K562 (cell line): ENCODE data around the gene NINL. TPM values are rescaled to one million over a fixed set of nuclear protein-coding genes. Genes with fewer than 3 reads are reported as not detected.
A peak's percentile ranks its signal among the peaks of the same experiment; 100 is the strongest.

Experiments used
- ATAC-seq: fragments of 200-7000 bp; cut with Tn5 transposase; 3 replicates; pipeline ENCODE4 v1.9.1; 2020; ENCODE audit warnings: moderate library complexity
- BruUV-seq: library from RNA; stranded (reverse); fragments of 400-500 nt; replicated peaks from 2 replicates; lab custom pipeline; 2021; lab: Mats Ljungman, UMichigan
- CTCF ChIA-PET: fragments of 300-600 bp; formaldehyde crosslinking; extraction: SDS; loops from one replicate; lab custom pipeline; 2021; ENCODE audit warnings: low intra/inter-chr PET ratio; lab: Yijun Ruan, JAX
- POLR2A ChIA-PET: fragments of 300-600, 350-650 bp; sonication (Branson Sonifier 250); formaldehyde crosslinking; extraction: SDS; loops from one replicate; lab custom pipeline; 2021; ENCODE audit warnings: antibody characterized with exemption, inconsistent platforms; lab: Yijun Ruan, JAX
- DNase-seq, 4 experiments: peaks; one replicate each; pipeline versions ENCODE4 v3.0.0 to v3.0.0-alpha.2; 2011 to 2018; ENCODE audit warnings: low spot score in 3 of 4, mixed read lengths in 3 of 4; ENCODE audit errors: extremely low read depth in 1 of 4
- FAIRE-seq: peaks from 2 replicates; lab custom pipeline; 2011; peaks lifted over from hg19 to GRCh38; lab: Jason Lieb, UNC
- H2AFZ ChIP-seq: 2 replicates; pipeline ENCODE4 v1.6.0; 2011; ENCODE audit warnings: low read depth, low read length, control low read depth, inconsistent platforms
- H3K27ac ChIP-seq: fragments of 200-600 bp; 3 replicates; pipeline ENCODE4 v1.8.0; 2011; ENCODE audit warnings: low read depth, mild to moderate bottlenecking, control low read depth, inconsistent platforms, low read length, moderate library complexity, mixed read lengths; ENCODE audit errors: extremely low read depth
- H3K27me3 ChIP-seq, 2 experiments: fragments of 300-600 bp in 1 of 2; 2 replicates in 1 of 2; 3 replicates in 1 of 2; pipeline versions ENCODE4 v1.6.0 to v1.8.0; 2011; ENCODE audit warnings: inconsistent platforms in 2 of 2, low read length in 2 of 2, mild to moderate bottlenecking in 1 of 2, mixed read lengths in 1 of 2, moderate library complexity in 1 of 2; ENCODE audit not compliant: control insufficient read depth in 2 of 2, insufficient read depth in 2 of 2
- H3K36me3 ChIP-seq: fragments of 300-600 bp; 3 replicates; pipeline ENCODE4 v1.8.0; 2011; ENCODE audit warnings: mild to moderate bottlenecking, low read length, inconsistent platforms; ENCODE audit not compliant: control insufficient read depth, insufficient read depth
- H3K4me1 ChIP-seq, 2 experiments: fragments of 200-600 bp in 1 of 2; replicated peaks in 1 of 2; 2 replicates in 1 of 2; 3 replicates in 1 of 2; pipeline versions ENCODE4 v1.5.1 to v1.8.0; 2011; ENCODE audit warnings: inconsistent platforms in 2 of 2, low read length in 2 of 2, mild to moderate bottlenecking in 1 of 2, mixed read lengths in 1 of 2, moderate library complexity in 1 of 2; ENCODE audit not compliant: control insufficient read depth in 2 of 2, insufficient read depth in 2 of 2
- H3K4me2 ChIP-seq: 2 replicates; pipeline ENCODE4 v1.6.1; 2011; ENCODE audit warnings: low read length, control low read depth, inconsistent platforms, mixed read lengths; ENCODE audit not compliant: insufficient read depth
- H3K4me3 ChIP-seq: fragments of 200-600 bp; sonication (generic), shearing (Covaris generic); 2 replicates; pipeline ENCODE4 v1.5.1; 2016; ENCODE audit warnings: control low read depth, inconsistent platforms
- H3K79me2 ChIP-seq: fragments of 200-600 bp; 3 replicates; pipeline ENCODE4 v1.8.0; 2011; ENCODE audit warnings: low read length, inconsistent platforms; ENCODE audit not compliant: control insufficient read depth, insufficient read depth
- H3K9ac ChIP-seq, 2 experiments: 2 replicates each; pipeline versions ENCODE4 v1.6.0 to v1.6.1; 2011; ENCODE audit warnings: low read depth in 2 of 2, low read length in 2 of 2, control low read depth in 1 of 2, inconsistent platforms in 1 of 2, mild to moderate bottlenecking in 1 of 2, mixed read lengths in 1 of 2; ENCODE audit not compliant: insufficient read depth in 1 of 2
- H3K9me1 ChIP-seq: one replicate; pipeline ENCODE4 v1.6.0; 2011; ENCODE audit warnings: inconsistent platforms, mild to moderate bottlenecking, low read length, moderate library complexity; ENCODE audit not compliant: control insufficient read depth, insufficient read depth
- H3K9me3 ChIP-seq: replicated peaks from 2 replicates; pipeline ENCODE4 v1.5.1; 2011; ENCODE audit warnings: low read depth, low read length, inconsistent platforms; ENCODE audit not compliant: control insufficient read depth, insufficient read depth
- H4K20me1 ChIP-seq: replicated peaks from 2 replicates; pipeline ENCODE4 v1.6.1; 2011; ENCODE audit warnings: low read length, inconsistent platforms, mixed read lengths; ENCODE audit not compliant: control insufficient read depth, insufficient read depth
- CHD2 ChIP-seq: IDR thresholded peaks from 2 replicates; pipeline ENCODE4 v1.6.1; 2011; ENCODE audit warnings: low read depth, low read length
- CTCF ChIP-seq, 3 experiments: IDR thresholded peaks in 2 of 3; conservative IDR thresholded peaks in 1 of 3; 2 replicates each; pipeline ENCODE4 v1.5.1; 2011 to 2012; ENCODE audit warnings: low read length in 3 of 3, mild to moderate bottlenecking in 3 of 3, control low read depth in 2 of 3, improper control_type of control experiment in 1 of 3, inconsistent platforms in 1 of 3, low read depth in 1 of 3, mixed read lengths in 1 of 3, moderate library complexity in 1 of 3; ENCODE audit not compliant: insufficient read depth in 2 of 3
- ELF1 ChIP-seq: fragments of 200-800 bp; sonication (Bioruptor generic); IDR thresholded peaks from 2 replicates; pipeline ENCODE4 v1.6.1; 2016; ENCODE audit warnings: missing genetic modification characterization, missing compliant biosample characterization
- RAD21 ChIP-seq, 2 experiments: fragments of 250-450 bp in 1 of 2; fragments of 450-650 bp in 1 of 2; sonication (Bioruptor Pico) in 1 of 2; formaldehyde crosslinking in 1 of 2; IDR thresholded peaks in 1 of 2; conservative IDR thresholded peaks in 1 of 2; 2 replicates each; pipeline versions ENCODE4 v1.4.0 to v1.8.0; 2020 to 2022; ENCODE audit warnings: mild to moderate bottlenecking in 2 of 2, moderate library complexity in 1 of 2
- RBM25 ChIP-seq: fragments of 200-400 bp; formaldehyde crosslinking; IDR thresholded peaks from 2 replicates; pipeline ENCODE4 v1.6.1; 2018; ENCODE audit warnings: low read length, low read depth, moderate library complexity; ENCODE audit not compliant: severe bottlenecking
- SPI1 ChIP-seq: IDR thresholded peaks from 2 replicates; pipeline ENCODE4 v1.6.1; 2011; ENCODE audit warnings: low read depth, low read length, control low read depth, borderline replicate concordance
- XRCC3 ChIP-seq: fragments of 450-650 bp; IDR thresholded peaks from 2 replicates; pipeline ENCODE4 v1.6.1; 2017; ENCODE audit warnings: mild to moderate bottlenecking, moderate library complexity
- ZFP36 ChIP-seq: fragments of 150-350 bp; IDR thresholded peaks from 2 replicates; pipeline ENCODE4 v1.6.1; 2018; ENCODE audit warnings: low read length, low read depth; ENCODE audit not compliant: partially characterized antibody
- WGBS: fragments of 100-300 bp; shearing (Covaris generic); methylation state at CpG from one replicate; pipeline ENCODE4 v1.1.6; 2016; ENCODE audit warnings: low coverage, mixed read lengths; ENCODE audit not compliant: insufficient coverage; ENCODE audit errors: missing lambda C conversion rate; 5-methylcytosine and 5-hydroxymethylcytosine counted together
- in situ Hi-C: fragments of 300-500 bp; cut with MboI; formaldehyde crosslinking; loops from 4 replicates; pipeline ENCODE4 v1.15.0; 2018; ENCODE audit warnings: inconsistent platforms, mixed read lengths
- intact Hi-C: fragments of 100-400 bp; cut with micrococcal nuclease; formaldehyde crosslinking; loops from 2 replicates; pipeline ENCODE4 v1.14.2; 2022
- polyA plus RNA-seq, 8 experiments: library from polyadenylated mRNA; depleted of rRNA in 4 of 8; stranded (reverse) in 5 of 8; unstranded in 3 of 8; fragments of >200 nt; fragmentation: Nextera tagmentation in 2 of 8; fragmentation: Illumina TruSeq in 1 of 8; extraction: Ambion mirVana in 2 of 8; extraction: Trizol in 1 of 8; gene quantifications; 2 replicates each; pipeline versions ENCODE4 v1.2.1 to v1.2.3, GENCODE V29; 2011 to 2014; ENCODE audit warnings: inconsistent platforms in 1 of 8, missing spikeins in 1 of 8
- total RNA-seq, 7 experiments: library from RNA; depleted of rRNA in 6 of 7; stranded (reverse); fragments of >200 nt in 6 of 7; fragmentation: Illumina TruSeq in 2 of 7; extraction: Trizol in 2 of 7; gene quantifications; 2 replicates each; pipeline versions ENCODE4 v1.2.1 to v1.2.3, GENCODE V29; 2011 to 2021; ENCODE audit warnings: low replicate concordance in 1 of 7
- TF ChIP-seq, protein P1 (sequence below), 2 experiments: fragments of 450-650 bp; formaldehyde crosslinking in 1 of 2; IDR thresholded peaks; 2 replicates each; pipeline versions ENCODE4 v1.4.0 to v1.6.1; 2014 to 2020; ENCODE audit warnings: mild to moderate bottlenecking in 2 of 2, borderline replicate concordance in 1 of 2, low read depth in 1 of 2

NINL gene
- total and polyA plus RNA-seq, 9 of the 15 experiments (the other 6 are each of a cell fraction or from before 2014, with no cell fraction given) = 0.03 to 0.22 (median 0.05) TPM; not detected in 5

GRCh38 chr20:25574411-25574810, 10.9 kb downstream of the NINL start:
- FAIRE-seq = no peak
- 6% methylated on average over 2 of the region's 3 CpGs for WGBS

More at GRCh38 chr20:25574411-25574810, 10.9 kb downstream of the NINL start:
- peaks cover 0 to 20% of the 10 kb centered on the region in 2 experiments; a peak in 2 of 5 replicates for H3K27me3 ChIP-seq
- H4K20me1 ChIP-seq = no peaks in the 10 kb centered on the region
- no peak overlapping the region for H2AFZ ChIP-seq
- no peak overlapping the region for H3K4me2 ChIP-seq
- in situ Hi-C loops (no loop called here), intact Hi-C loops (loop anchor here (10.0 kb wide), 1 partner anchor 100 kb away; no protein-coding TSS in a partner anchor)
- H3K4me3 ChIP-seq = no peak overlapping the region
- DNase-seq (peak in 3 of 4 experiments; percentile 9 to 23 (median 22)), ATAC-seq (peak; percentile 72)
- H3K79me2 ChIP-seq = no peaks in the 10 kb centered on the region
- no peaks in the 10 kb centered on the region for H3K9me3 ChIP-seq
- BruUV-seq = no TSS peak
- H3K4me1 ChIP-seq = no peaks in the 10 kb centered on the region
- H3K27ac ChIP-seq = no peak overlapping the region
- H3K36me3 ChIP-seq = no peaks in the 10 kb centered on the region
- ChIA-PET POLR2A (interaction anchor here (0.9 kb wide), 1 partner anchor 10 kb away, joined by 3 read pairs; no protein-coding TSS in a partner anchor), CTCF (no interaction called here)
- no peak overlapping the region for H3K9ac ChIP-seq
- TF ChIP-seq RAD21 (CRISPR knock-in tag; conservative IDR thresholded peaks at IDR 0.05 in 1 of 2, IDR thresholded peaks at IDR 0.05 in 1 of 2) (peak; percentile 18 to 61; a peak in 2 of 4 replicates), ZFP36 (peak; percentile 15), SPI1 (0 out of 2 replicates have a peak, but pooled peaks have one; percentile 4), ELF1 (tag) (peak; percentile 30; the same call in 1 of the 2 replicates), CTCF (IDR thresholded peaks at IDR 0.05 in 2 of 3, conservative IDR thresholded peaks at IDR 0.05 in 1 of 3; ENCODE audit: insufficient read depth in 2 of 3, low read depth in 1 of 3, low read length in 3 of 3) (peak; percentile 32 to 49 (median 39); a peak in 5 of 6 replicates), XRCC3 (no peak), CHD2 (no peak), RBM25 (no peak)
- TF ChIP-seq, protein P1, sequence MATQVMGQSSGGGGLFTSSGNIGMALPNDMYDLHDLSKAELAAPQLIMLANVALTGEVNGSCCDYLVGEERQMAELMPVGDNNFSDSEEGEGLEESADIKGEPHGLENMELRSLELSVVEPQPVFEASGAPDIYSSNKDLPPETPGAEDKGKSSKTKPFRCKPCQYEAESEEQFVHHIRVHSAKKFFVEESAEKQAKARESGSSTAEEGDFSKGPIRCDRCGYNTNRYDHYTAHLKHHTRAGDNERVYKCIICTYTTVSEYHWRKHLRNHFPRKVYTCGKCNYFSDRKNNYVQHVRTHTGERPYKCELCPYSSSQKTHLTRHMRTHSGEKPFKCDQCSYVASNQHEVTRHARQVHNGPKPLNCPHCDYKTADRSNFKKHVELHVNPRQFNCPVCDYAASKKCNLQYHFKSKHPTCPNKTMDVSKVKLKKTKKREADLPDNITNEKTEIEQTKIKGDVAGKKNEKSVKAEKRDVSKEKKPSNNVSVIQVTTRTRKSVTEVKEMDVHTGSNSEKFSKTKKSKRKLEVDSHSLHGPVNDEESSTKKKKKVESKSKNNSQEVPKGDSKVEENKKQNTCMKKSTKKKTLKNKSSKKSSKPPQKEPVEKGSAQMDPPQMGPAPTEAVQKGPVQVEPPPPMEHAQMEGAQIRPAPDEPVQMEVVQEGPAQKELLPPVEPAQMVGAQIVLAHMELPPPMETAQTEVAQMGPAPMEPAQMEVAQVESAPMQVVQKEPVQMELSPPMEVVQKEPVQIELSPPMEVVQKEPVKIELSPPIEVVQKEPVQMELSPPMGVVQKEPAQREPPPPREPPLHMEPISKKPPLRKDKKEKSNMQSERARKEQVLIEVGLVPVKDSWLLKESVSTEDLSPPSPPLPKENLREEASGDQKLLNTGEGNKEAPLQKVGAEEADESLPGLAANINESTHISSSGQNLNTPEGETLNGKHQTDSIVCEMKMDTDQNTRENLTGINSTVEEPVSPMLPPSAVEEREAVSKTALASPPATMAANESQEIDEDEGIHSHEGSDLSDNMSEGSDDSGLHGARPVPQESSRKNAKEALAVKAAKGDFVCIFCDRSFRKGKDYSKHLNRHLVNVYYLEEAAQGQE (IDR thresholded peaks at IDR 0.05; ENCODE audit: borderline replicate concordance) = peak; percentile 38; the same call in 1 of the 2 replicates
- TF ChIP-seq, protein P1 (CRISPR knock-in tag; IDR thresholded peaks at IDR 0.05; ENCODE audit: low read depth) = no peak
- TF ChIP-seq, all 486 proteins: peak for 6
- H3K9me1 ChIP-seq = no peaks in the 10 kb centered on the region
